Activated CD8-positive, alpha-beta memory T cell treated with anti-CD3 and anti-CD28 coated beads, Interleukin-2, amount 50 U/mL, for 24 hours (primary cell): Measurements from ENCODE around the gene ZFAND3.

ENCODE experiments used
- DNase-seq: peaks from one replicate; pipeline ENCODE4 v3.0.0-alpha.2; 2020; ENCODE audit errors: extremely low read depth

Gene ZFAND3

GRCh38 chr6:38187325-38187724 lies 367.8 kb downstream of the ZFAND3 start:
- DNase-seq: no peak

DNA sequence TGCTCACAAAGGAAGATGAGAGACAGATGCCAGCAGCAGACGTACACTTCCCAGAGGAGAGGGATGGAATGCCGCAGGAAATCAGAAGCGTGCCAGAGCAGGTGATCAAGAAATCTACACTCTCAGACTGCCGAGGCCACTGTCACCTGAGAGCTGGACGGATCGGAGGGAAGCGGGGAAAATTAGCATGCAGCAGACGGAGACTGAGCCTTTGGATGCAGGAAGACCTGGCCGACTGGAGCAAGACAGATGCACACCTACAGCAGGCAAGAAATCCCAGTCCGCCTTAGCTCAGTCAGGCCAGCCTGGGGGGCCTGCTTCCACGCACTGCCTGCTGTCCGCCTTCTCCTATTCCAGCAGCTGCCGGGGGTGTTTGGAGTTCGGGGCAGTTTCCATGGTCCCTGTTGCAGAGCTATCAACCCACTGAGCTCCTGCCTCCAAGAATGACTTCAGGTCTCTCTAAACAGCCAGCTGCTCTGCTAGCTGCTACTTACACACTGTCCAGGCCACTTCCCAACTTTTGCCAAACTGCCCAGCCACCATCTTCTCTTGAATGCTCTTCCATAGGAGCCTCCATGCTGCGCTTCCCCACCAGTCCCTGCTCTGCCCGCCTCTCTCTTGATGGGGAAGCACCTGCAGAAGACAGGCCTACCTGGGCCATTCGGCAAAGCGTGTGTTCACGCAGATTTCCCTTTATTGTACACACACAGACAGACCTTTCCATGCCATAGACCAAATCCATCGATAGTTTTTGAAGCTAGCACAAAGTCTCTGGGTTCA lies 368.5 kb downstream of the ZFAND3 start:
- DNase-seq: no peak

DNA sequence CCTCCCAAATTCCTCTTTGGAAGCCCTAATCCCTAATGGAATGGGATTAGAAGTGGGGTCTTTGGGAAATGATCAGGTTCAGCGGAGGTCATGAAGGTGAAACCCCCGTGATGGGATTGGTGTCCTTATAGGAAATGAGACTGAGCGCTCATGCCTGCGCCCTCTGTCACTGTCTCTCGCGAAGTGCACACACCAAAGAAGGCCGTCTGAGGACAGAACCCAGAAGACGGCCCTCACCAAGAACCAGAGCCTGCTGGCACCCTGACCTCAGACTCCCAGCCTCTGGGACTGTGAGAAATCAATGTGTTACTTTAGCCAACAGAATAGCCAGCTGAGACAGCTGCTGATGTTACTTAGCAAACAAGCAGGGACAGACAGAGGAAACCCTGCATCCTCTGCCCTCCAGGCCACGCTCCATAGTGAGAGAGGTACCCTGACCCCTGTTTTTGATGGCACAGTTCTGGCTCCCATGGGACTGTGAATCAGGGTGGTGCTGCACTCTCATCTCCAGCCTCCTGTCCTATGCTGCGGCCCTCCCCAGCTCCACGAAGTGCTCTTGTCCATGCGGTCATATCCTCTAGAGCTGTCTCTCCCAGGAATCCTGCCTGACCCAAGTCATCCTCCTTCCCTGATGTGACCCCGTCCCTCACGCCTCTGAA lies 369.3 kb downstream of the ZFAND3 start:
- no peak for DNase-seq

DNA sequence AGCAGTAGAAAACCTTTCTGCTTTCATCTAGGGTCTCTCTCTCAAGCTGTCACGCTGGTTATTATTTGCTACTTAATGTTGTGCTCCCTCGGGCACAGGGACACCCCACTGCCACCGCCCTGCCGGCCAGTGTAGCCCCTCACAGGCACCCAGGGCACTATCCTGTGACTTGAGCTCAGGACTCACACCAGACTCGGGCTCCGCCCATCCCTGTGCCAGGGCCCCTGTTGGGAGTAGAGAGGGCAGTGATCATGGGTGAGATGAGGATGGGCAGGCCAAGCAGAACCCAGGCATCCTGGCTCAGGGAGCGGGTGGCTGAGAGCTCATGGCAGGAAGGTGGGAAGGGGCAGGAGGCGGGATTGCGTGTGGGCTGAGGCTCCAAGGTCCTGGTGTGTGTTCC lies 371.9 kb downstream of the ZFAND3 start:
- no peak for DNase-seq

GRCh38 chr6:38192011-38192410 lies 372.5 kb downstream of the ZFAND3 start:
- DNase-seq: no peak

DNA sequence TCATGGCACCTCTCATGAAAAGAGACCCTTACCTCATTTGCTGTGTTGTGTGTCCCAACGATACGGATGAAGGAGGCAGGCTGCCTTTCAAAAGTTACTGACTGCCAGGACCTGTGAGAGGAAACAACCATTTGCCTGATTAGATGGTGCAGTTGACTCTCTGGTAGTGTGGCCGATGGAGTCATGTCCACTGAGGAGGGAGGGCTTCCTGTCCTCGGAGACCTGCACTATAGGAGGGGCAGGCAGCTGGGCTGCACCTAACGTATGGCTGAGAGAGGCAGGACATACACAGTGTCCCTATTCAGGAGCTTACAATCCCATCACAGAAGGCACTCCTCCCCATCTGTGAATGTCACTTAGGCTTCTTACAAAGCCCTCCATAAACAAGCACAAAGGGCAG lies 373.0 kb downstream of the ZFAND3 start:
- DNase-seq: no peak

DNA sequence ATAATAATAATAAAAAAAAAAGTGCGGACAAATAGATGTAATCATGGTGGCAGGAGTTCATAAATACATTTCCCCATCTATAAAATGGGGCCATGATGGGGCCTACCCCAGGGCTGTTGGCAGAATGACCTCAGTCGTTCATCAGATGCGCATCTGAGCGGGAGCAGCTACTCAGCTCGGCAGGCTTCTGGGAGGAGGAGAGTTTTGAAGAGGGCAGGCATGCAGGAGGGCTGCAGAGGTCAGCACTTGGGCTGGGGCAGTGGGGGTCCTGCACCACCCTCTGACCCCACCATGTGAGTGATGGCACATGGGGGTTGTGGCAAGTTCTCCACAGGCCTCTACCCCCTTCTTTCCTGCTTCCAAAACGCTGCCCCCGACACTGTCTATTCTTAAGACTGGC lies 373.5 kb downstream of the ZFAND3 start:
- DNase-seq: no peak

GRCh38 chr6:38193481-38194281 lies 374.2 kb downstream of the ZFAND3 start:
- no peak for DNase-seq

GRCh38 chr6:38194282-38194572 lies 374.7 kb downstream of the ZFAND3 start:
- no peak for DNase-seq

DNA sequence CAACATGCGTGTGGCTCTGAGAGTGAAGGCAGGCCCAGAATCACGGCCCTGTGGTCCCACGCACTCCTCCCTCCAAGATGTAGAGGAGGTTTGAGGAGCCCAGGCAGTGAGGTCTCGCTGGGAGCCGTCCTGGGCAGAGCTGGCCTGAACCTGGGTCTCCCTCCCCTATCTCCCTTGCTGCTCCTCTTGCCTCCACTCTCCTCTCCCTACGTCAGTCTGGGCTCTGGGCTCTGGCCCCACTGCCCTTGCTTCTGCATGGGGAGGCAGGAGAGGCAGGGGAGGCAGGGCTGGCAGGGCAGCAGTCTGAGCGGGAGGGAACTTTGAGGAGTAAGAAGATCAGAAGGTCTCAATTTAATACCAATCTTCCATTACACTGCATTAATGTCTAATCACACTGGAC lies 375.1 kb downstream of the ZFAND3 start:
- no peak for DNase-seq

- DNase-seq: no peak
Measured at GRCh38 chr6:38195113-38195635, 375.6 kb downstream of the ZFAND3 start.

DNA sequence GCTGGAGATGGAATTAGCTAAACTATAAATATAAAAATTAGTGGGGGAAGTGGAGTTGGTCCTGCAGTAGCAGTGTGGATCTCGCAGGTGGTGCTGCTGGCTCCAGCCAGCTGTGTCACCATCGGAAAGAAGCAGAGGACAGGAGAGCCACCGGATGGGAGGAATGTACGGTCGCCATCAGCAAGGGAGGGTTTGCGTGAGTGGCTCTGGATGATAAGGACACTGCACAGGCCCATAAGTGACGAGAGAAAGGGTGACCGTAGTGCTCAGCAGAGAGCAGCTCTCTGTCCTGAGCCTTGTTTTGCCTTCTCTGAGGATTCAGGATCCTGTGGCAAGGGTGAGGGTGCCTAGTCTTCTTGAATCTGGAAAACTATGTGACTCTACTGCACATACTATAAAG lies 378.7 kb downstream of the ZFAND3 start:
- DNase-seq: no peak
